ENCODE data around the gene CDH23.

- no peak for TF ChIP-seq ZNF274 (IDR thresholded peaks at IDR 0.05; ENCODE audit: low read depth, low read length)
- TF ChIP-seq SUZ12 (IDR thresholded peaks at IDR 0.05; ENCODE audit: extremely low read depth, insufficient read depth, insufficient read length): no peak
- no peak for TF ChIP-seq YY1 (IDR thresholded peaks at IDR 0.05; ENCODE audit: insufficient read depth, insufficient read length)
Measured at GRCh38 chr10:71750124-71750841, 353.6 kb downstream of the CDH23 start.

Measured in NT2/D1 (cell line).